ENCODE measurements around the gene MYF6. TPM values are rescaled to one million over a fixed set of nuclear protein-coding genes. Genes with fewer than 3 reads are reported as not detected.
A peak's percentile ranks its signal among the peaks of the same experiment; 100 is the strongest.

The MYF6 gene
- polyA plus RNA-seq, 4 donors, result 0.14 to 0.15 TPM; not detected in 2

DNA sequence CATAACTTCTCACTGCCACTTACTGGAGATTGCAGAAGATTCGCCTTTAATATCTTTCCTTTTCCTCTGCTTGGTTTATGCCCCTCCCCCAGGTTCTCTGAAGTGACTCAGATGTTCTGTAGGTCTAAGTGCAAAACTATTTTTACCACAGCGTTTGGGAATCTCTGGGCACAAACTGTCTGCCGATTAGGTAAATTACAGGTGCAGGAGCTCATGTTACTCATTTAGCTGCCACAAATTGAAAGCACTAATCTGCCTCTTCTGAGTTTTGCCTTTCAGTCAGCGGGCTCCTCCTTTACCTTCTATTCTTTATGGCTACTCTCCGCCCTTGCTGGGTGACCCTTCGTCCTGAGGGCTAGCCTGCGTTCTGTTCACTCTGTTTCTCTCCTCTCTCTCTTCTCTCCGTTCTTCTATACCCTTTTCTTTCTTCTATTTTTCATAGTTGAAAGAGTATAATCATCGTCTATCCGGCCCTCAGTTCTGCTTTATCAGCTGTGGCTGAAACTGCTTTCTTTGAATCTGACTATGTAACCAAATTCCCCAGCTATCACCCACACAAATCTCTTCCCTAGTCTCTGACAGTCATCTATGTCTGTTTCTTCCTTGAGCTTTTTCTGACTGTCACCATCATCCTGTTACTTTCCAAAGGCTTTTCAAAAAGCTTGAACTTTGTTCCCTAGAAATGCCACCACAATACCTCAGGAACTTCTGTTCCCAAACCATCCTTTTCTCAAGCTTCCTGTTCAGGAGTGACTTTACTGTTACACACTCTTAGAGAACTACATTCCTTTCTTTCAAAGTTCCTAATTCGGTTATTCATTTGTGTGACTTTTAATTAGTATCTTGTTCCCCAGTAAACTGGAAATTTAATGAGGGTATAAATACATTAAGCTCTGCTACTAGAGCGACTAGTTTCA lies 4.3 kb upstream of the MYF6 start:
- DNase-seq (ENCODE audit: low read depth in 4 of 4, low spot score in 3 of 4), result no peak

DNA sequence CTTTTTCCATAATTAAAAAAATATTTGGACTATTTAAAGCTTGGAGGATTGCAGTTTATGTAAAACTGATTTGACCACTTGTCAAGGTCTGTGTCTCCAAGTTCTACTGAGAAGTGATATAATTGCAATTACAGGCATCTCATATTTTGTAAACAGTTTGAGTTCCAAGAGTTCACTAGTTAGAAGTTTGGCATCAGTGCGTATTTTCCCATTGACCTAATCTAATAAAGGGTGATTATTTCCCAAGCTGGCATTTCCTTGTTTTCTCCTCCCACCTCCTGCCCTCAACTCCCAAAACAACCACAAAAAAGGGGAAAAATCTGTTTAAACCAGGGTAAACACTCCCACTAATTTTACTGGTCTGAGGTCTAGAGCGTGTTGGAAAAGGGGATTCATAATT lies 3.0 kb upstream of the MYF6 start:
- no peak for DNase-seq (ENCODE audit: low read depth in 4 of 4, low spot score in 3 of 4)

DNA sequence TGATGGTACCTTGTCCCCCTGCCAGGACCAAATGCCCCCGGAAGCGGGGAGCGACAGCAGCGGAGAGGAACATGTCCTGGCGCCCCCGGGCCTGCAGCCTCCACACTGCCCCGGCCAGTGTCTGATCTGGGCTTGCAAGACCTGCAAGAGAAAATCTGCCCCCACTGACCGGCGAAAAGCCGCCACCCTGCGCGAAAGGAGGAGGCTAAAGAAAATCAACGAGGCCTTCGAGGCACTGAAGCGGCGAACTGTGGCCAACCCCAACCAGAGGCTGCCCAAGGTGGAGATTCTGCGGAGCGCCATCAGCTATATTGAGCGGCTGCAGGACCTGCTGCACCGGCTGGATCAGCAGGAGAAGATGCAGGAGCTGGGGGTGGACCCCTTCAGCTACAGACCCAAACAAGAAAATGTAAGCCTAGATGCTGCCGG lies 410 bp downstream of the MYF6 start:
- DNase-seq (ENCODE audit: low read depth in 4 of 4, low spot score in 3 of 4), result no peak

DNA sequence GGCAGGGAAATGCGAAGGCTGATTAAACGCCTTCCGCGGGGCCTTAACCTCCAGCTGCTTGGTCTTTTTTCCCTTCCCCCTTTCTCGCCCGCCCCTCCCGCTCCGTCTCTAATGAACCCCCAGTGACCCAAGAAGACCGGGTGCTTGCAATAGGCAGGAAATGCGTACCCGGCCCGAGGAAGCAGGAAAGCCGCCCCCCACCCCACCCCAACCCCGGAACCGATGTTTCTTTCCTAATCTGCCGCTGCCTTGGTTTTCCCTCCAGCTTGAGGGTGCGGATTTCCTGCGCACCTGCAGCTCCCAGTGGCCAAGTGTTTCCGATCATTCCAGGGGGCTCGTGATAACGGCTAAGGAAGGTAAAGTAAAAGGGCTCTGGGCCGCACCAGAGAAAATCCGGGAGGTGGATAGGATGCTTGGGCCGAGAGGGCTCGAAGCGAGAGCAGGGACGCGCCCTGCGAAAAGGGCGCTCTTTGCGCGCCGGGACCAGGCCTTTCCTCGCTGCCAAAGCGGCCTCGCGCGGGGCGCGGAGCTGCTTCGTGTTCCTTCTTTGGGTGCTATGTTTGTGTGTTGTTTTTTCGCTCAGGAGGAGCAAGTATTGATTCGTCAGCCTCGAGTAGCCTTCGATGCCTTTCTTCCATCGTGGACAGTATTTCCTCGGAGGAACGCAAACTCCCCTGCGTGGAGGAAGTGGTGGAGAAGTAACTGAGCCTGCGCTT lies 983 bp downstream of the MYF6 start:
- no peak for DNase-seq (ENCODE audit: low read depth in 4 of 4, low spot score in 3 of 4)

DNA sequence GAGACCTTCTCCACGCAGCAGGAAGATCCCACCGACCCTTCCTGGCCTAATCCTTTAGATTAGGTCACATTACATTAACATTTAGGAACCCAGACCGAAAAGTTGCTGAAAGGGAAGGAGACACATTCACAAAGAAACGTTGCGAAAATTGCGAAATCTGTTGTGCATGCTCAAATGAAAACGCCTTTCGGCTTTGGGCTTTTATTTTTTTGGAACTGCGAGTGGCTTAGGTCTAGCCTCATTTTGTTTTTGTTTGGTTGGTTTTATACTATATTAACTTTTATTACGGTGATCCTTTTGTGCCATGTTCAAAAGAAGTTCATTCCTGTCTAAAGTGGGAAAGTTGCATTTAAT lies 1.5 kb downstream of the MYF6 start:
- DNase-seq (ENCODE audit: low read depth in 4 of 4, low spot score in 3 of 4), result no peak

DNA sequence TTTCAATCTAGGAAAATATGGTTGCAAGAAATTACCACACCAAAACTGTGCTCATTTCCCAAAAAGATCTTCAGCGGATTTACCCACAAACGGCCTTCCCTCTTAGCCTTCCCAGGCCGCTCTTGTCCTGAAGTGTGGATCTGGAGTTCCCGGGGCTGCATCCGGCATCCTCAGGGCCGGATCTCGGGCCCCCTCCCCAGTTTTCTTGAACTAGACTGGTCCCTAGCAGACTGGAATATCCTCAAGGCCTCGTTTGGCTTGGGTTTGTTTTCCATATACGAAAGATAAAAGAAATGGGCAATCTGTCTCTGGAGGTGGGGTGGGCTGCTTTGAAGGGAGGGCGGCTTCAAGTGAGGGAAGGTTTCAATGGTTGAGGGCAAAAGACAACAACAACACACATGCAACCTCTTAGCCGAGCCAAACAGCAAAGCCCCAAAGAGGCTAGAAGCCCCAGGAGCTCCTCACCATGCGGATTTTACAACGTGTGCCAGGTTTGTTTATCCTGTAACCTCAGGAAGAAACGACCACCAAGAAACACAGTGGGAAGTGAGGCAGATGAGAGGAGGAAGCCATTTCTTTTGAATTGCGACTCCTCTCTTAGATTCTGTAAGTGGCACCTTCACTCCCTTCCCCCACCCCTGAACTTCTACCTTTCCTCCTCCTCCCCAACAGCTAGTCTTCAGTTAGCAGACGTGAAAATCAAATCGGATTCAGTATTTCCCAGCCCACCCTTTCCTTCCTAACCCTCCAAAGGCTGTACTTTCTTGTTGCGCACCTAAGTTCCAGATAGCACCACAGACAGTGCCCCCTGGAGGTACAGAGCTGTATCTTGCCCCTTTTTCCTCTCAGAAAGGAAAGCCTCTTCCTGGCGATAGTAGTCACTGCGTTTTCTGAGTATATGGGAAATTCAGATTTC lies 2.6 kb downstream of the MYF6 start:
- DNase-seq (ENCODE audit: low read depth in 4 of 4, low spot score in 3 of 4), result no peak

DNA sequence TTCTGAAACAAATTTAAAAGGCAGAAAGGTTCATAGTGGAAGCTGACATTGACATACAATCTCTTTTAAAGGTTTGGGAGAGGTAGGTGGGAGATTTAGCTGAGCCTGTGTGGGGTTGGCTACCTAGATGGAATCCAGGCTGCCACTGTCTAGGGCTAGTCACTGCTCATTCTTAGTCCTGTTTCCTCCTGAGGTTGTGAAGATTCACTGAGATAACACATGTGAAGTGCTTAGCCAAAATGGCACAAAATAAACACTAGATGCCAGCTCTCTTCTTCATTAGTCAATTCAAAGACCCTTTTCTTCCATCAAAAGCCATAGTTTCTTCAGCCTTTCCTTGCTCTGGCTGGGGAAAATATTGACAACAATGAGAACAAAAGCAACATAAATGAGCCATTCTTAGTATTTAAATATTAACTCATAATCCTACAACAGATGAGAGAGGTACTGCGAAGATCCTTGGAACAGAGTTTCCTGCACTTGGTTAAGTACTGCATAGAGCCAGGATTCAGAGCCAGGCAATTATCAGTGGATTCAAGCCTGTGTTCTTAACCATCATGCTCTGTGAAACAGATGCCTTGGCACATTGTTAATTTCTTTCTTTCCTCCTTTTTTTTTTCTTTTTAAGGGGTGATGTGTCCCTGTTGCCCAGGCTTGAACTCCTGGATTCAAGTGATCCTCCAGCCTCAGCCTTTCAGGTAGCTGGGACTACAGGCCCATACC lies 3.5 kb downstream of the MYF6 start:
- no peak for DNase-seq (ENCODE audit: low read depth in 4 of 4, low spot score in 3 of 4)

DNA sequence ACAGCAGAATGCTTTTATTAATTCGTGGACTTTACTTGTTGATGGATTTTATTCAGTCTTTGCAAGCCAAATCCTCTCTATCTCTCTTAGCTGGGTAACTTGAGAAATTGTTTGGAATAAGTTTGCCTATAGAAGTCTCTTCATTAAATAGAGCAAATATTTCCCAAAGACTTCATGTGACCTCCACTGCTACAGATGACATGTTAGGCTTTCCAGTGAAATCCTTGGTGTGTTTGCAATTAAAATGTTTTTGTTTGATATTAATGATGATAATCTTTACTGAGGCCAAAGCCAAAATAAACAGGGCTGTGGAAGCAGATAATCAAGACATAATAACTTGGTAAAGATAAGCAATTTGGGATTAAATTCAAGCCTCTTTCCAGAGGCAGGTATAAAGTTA lies 4.4 kb downstream of the MYF6 start:
- DNase-seq (ENCODE audit: low read depth in 4 of 4, low spot score in 3 of 4), result no peak

DNA sequence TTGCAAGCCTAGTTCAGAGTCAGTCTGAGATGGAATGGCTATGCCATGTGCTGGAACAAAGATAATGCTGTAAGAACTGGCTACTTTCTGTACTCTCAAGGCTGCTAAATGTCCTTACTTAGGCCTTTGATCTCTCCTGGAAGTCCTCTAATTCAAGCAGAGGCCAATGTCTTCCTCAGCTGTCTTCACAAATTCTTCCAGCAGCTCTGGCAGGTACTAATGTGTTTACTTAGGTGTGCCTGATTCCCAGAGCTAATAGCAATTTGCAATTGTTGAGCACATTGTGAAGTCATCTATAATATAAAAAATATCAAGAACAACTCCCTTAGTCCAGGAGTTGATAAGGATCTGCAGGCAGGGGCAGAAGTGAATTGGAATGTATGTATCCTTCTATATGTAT lies 5.4 kb downstream of the MYF6 start:
- no peak for DNase-seq (ENCODE audit: low read depth in 4 of 4, low spot score in 3 of 4)

DNA sequence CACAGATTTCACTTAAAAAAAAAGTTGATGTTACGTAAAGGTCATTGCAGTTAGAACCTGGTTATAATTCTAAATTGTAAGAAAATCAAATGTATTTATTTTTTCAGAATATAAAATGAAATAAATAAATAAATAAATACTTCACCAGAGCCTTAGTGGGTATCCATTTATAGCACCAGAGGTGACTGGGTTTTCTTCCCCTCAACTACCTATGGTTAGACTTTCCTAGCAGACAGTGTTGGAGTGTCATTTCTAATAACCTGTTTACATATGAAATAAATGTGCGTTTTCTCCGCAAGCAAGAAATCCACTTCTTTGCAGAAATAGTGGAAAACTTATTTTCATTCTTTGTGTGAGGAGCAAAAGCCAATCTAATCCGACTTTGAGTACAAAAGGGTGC lies 6.0 kb downstream of the MYF6 start:
- no peak for DNase-seq (ENCODE audit: low read depth in 4 of 4, low spot score in 3 of 4)

DNA sequence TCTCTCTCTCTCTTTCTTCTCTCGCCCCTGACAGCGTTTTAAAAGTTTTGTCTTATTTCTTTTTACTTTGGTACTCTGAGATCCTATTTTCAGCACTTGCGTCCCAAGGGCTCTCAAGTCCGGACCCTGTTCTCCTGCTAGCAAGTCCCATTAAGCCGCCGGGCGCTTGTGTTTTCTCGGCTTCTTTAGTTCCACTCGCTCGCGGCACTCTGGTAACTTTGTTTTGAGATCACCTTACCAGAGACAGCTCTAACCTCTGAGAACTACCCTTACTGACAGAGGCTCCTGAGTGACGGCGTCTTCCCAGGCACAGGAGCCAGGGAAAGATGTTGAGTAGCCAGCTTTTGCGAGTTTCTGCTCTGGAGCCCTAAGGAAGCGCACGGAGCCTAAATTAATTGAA lies 6.6 kb downstream of the MYF6 start:
- peak in 1 of 4 donors; percentile 26 for DNase-seq (ENCODE audit: low read depth in 4 of 4, low spot score in 3 of 4)

DNA sequence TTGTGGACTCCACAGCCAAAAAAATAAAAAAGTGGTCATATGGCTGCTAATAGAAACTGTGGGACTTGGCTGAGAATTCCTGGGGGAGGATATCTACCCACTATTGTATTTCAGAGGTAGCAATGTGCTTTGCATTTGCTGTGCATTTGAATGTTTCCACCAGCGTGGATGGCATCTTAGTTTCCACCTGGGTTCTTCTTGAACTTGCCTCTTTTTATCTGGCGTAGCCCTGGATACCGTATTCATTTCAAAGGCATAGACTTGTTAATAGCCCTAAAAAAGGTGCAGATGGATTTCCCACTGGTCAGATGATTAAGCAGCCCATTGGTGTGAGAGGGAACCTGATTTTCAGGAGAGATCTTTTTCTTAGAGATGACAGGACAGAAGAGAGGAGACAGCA lies 7.4 kb downstream of the MYF6 start:
- DNase-seq (ENCODE audit: low read depth in 4 of 4, low spot score in 3 of 4), result no peak

DNA sequence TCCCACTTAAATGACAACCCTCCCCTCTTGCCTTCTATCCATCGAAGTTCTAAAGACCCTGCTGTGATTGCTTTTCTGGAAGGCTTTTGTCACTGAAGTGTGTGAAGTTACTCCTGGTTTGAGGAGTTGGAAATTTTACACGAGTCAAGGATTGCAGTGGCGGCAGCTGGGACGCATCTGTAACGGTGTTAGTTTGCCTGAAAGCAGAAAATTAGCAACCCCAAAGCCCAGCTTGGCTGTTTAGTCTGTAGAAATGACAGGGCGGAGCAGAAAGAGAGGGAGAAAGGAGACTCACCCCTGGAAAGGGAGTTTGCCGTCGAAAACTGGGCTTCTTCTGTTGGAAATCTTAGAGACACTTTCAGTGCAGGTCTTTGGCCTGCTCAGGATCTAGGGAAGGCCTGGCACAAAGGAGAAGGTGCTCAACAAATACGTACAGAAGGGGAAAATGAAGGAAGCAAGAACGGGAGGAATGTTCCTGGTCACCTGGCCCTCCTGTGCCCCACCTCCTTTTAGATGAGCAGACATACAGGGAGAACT lies 8.3 kb downstream of the MYF6 start:
- no peak for DNase-seq (ENCODE audit: low read depth in 4 of 4, low spot score in 3 of 4)

DNA sequence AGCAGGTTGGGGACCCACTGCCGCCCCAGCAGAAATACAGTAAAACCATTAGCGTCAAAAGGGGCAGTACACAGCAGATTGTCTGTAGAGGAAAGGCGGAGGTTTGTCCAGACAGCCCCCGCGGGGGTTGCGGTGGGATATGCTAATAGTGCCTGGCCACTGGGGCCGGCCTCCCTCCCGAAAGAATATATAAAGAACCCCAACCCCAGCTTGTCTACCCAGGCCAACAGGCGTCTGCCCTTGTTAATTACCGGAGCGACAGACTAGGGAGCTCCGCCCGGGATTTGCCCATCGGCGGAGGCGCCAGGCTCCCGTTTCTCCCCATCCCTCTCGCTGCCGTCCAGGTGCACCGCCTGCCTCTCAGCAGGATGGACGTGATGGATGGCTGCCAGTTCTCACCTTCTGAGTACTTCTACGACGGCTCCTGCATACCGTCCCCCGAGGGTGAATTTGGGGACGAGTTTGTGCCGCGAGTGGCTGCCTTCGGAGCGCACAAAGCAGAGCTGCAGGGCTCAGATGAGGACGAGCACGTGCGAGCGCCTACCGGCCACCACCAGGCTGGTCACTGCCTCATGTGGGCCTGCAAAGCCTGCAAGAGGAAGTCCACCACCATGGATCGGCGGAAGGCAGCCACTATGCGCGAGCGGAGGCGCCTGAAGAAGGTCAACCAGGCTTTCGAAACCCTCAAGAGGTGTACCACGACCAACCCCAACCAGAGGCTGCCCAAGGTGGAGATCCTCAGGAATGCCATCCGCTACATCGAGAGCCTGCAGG lies 9.4 kb downstream of the MYF6 start, which contains the start of gene MYF5:
Gene MYF5 (plus strand): TSS at position 217 of the 774 bp plus-strand sequence. CDS start 152 bp downstream, at position 369.
- DNase-seq (ENCODE audit: low read depth in 4 of 4, low spot score in 3 of 4), result no peak

DNA sequence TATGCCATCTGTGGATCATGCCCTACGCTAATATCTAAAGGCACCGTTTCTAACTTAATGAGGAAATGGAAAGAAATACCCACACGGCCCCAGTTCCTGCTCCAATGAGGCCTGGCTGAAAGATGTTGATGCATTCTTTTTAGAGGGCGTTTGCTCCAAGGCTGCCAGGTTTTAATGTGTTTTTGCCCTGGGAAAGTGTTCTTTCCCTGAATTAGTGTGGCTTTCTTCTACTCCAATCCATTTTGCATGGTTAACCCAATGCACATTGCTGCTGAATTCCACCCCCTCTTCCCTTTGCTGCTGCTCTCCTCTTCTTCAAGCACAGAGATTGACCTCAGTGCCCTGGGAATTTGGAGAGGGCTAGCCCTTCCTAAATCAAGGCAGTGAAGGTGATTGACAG lies 10.4 kb downstream of the MYF6 start:
- no peak for DNase-seq (ENCODE audit: low read depth in 4 of 4, low spot score in 3 of 4)

DNA sequence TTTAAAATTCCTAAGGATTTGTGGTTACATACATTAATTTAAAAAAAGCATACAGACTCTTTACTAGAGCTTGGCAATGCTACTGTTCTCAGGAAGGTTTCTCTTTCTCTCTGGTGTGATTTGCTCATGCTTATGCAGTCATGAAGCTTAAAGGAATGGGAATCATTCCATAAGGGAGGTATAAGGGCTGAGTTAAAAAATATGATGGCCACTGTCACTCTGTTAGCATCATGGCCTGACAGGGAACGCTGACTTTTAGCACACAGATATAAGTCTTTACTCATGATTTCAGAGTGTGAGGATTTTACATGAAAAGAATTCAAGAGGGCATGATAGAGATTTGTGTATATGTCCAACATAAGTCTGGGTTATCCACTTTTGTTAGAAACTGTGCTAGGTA lies 13.1 kb downstream of the MYF6 start:
- no peak for DNase-seq (ENCODE audit: low read depth in 4 of 4, low spot score in 3 of 4)

DNA sequence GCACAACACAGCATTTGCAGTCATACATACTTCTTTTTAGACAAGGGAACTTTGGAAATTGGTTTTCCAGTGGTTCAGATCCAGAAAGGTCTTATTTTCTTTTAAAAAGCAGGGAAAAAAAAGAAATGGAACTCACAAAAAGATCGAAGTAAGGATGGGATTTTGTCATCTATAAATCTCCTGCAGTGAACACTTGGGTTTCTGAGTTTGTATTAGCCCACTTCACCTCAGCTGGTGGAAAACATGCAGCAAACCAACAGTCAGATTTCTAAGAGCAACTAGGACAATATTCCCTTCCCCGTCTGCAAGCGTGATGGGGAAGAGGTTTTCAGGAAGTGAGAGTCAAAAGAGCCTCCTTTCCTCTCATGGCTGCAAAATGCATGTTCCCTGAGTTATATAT lies 13.9 kb downstream of the MYF6 start:
- DNase-seq (ENCODE audit: low read depth in 4 of 4, low spot score in 3 of 4), result no peak

DNA sequence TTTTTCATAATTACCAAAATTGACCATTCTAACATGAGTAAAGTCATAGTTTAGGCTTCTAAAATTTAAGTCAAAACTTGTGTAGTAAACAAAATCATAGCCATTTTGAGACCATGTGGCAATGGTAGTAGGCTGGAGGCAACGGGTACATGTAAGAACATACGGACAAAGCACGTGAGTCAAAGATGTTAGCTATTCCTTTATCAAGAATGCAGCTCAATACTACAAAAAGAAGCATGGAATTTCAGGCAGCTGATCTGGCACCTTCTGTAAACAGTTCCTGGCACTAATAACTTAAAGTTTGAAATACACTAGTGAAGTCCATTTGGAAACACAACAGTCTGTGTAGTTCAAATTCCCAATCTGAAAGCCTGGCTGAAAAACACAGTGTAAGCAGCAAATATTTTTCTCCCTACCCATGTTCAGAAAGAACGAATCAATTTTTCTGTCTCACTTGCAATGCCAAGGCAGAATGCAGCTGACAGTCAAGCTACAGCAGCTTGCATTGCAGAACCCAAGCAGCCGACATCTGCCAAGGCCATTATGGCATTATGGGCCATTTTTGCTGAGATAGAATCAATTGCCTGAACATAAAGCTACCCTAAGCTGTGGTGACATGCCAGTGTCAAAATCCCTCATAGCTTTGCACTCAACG lies 38.5 kb downstream of the MYF6 start:
- no peak for DNase-seq (ENCODE audit: low read depth in 4 of 4, low spot score in 3 of 4)

DNA sequence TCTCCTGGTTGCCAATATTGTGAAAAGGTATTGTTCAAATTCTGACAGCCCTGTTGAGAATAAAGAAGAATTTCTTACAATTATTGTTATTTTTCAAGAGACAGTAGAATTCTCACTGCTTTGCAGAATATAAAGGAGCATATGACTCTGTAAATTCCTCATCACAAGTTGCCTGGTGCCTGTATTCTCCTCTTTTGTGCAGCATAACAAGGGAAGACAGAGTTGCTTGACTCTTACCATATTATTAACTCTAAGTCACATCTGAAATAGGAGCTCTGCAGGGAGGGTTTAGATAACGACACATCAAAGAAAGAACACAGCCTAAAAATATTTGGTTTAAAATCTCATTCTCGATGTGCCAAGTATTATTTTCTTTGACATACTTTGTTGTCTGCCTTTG lies 40.4 kb downstream of the MYF6 start:
- DNase-seq (ENCODE audit: low read depth in 4 of 4, low spot score in 3 of 4), result no peak
